Adipocyte (in vitro differentiated cells): ENCODE measurements around the gene NLGN4X.

Experiments
- DNase-seq: peaks from one replicate; pipeline ENCODE4 v3.0.0-alpha.2; 2015; ENCODE audit warnings: low read depth
- H3K27me3 ChIP-seq: replicated peaks from 2 replicates; pipeline ENCODE4 v1.7.0; 2013; ENCODE audit warnings: mild to moderate bottlenecking, low read length, moderate library complexity; ENCODE audit not compliant: control insufficient read depth, insufficient read depth
- H3K36me3 ChIP-seq: 2 replicates; pipeline ENCODE4 v1.7.0; 2013; ENCODE audit warnings: low read length, mild to moderate bottlenecking, moderate library complexity; ENCODE audit not compliant: control insufficient read depth, insufficient read depth, severe bottlenecking
- H3K4me1 ChIP-seq: 2 replicates; pipeline ENCODE4 v1.7.0; 2013; ENCODE audit warnings: mild to moderate bottlenecking, low read length, moderate library complexity; ENCODE audit not compliant: control insufficient read depth, insufficient read depth
- H3K4me3 ChIP-seq: 2 replicates; pipeline ENCODE4 v1.7.0; 2013; ENCODE audit warnings: mild to moderate bottlenecking, low read length, moderate library complexity
- H3K9ac ChIP-seq: 2 replicates; pipeline ENCODE4 v1.7.0; 2013; ENCODE audit warnings: mild to moderate bottlenecking, low read length, moderate library complexity
- H3K9me3 ChIP-seq: 2 replicates; pipeline ENCODE4 v1.7.0; 2013; ENCODE audit warnings: mild to moderate bottlenecking, low read length, moderate library complexity; ENCODE audit not compliant: control insufficient read depth

The NLGN4X gene

DNA sequence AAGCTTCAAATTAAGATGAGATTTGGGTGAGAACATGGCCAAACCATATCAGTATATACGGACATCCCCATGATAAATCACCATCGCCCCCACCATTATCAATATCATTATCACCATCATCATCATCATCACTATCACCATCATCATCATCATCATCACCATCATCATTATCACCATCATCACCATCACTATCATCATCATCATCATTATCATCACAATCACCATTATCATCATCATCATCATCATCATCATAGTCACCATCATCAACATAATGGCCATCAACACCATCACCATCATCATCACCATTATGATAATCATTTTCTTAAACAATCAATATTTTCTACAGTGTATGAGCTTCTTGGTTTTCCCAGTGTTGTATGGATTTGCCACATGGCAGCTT, 360.9 kb downstream of the NLGN4X start:
- no peak for DNase-seq
- H3K4me3 ChIP-seq = no peak overlapping the region
- H3K9me3 ChIP-seq = peaks cover 2% of the 10 kb centered on the region
- H3K36me3 ChIP-seq = no peaks in the 10 kb centered on the region
- H3K4me1 ChIP-seq = no peaks in the 10 kb centered on the region
- H3K27me3 ChIP-seq = no peaks in the 10 kb centered on the region
- H3K9ac ChIP-seq = no peak overlapping the region

- Histone ChIP-seq H3K4me1 (no peaks in the 10 kb centered on the region), H3K9me3 (no peaks in the 10 kb centered on the region), H3K4me3 (no peak overlapping the region), H3K27me3 (no peaks in the 10 kb centered on the region), H3K9ac (no peak overlapping the region), H3K36me3 (no peaks in the 10 kb centered on the region)
- no peak for DNase-seq
Measured at GRCh38 chrX:5857232-5857631, 371.4 kb downstream of the NLGN4X start.

DNA sequence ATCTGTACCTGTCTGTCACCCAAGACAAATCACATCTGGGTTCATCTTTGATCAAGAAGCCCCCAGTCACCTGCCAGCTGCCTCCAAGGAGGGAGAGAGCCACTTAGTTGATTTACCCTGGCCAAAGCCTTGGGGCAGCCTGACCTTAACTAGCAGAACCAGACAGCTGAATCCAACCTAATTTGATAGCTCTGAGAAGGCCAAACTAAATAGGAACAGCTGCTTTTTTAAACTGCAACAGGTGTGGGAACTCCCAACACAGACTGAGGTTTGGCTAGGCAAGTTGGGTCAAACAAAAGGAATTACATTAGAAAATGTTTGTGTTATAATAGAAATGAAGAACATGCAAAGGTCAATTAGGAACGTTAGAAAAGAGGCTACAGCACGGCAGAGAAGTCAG, 375.7 kb downstream of the NLGN4X start:
- no peak overlapping the region for H3K4me3 ChIP-seq
- H3K9me3 ChIP-seq = no peaks in the 10 kb centered on the region
- no peaks in the 10 kb centered on the region for H3K36me3 ChIP-seq
- H3K9ac ChIP-seq = no peak overlapping the region
- no peaks in the 10 kb centered on the region for H3K27me3 ChIP-seq
- no peak for DNase-seq
- H3K4me1 ChIP-seq = no peaks in the 10 kb centered on the region

DNA sequence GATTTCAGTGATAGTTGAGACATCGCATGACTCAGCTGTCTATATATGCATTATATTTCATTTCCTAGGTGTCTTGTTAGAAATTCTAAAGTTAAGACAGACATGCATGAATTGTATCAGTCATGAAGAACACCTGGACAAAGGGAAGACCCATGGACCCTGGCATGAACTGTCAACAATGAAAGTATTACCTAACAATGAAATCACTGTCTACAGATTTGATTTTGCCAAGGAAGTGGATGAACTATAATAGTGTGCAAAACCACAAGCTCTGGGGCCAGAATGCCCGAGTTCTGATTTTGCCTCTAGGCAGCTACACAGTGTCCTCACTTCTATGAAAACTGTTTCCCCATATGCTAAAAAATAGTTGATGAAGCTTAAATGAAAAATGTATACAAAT, 386.1 kb downstream of the NLGN4X start:
- H3K9ac ChIP-seq = no peak overlapping the region
- no peaks in the 10 kb centered on the region for H3K9me3 ChIP-seq
- no peaks in the 10 kb centered on the region for H3K4me1 ChIP-seq
- no peak for DNase-seq
- no peaks in the 10 kb centered on the region for H3K27me3 ChIP-seq
- no peaks in the 10 kb centered on the region for H3K36me3 ChIP-seq
- H3K4me3 ChIP-seq = no peak overlapping the region
